Measurements from ENCODE around the gene WDR82.

- TF ChIP-seq CTCF (IDR thresholded peaks at IDR 0.05) = no peak
- TF ChIP-seq POLR2A (IDR thresholded peaks at IDR 0.05) = no peak
Measured at GRCh38 chr3:52269776-52270175, 8.7 kb downstream of the WDR82 start.

Measured in adrenal gland (tissue), 5 donors.